HepG2 (cell line): ENCODE measurements around the gene DGAT2. TPM values are rescaled to one million over a fixed set of nuclear protein-coding genes. Genes with fewer than 3 reads are reported as not detected.

Experiments
- CREB3 ChIP-seq: sonication (generic); formaldehyde crosslinking; IDR thresholded peaks from 2 replicates; pipeline ENCODE4 v1.5.0; 2020; ENCODE audit warnings: missing genetic modification reagents
- GATA4 ChIP-seq: sonication (generic); IDR thresholded peaks from 2 replicates; pipeline ENCODE4 v1.6.1; 2016; ENCODE audit warnings: antibody characterized with exemption, low read depth, borderline replicate concordance
- HNRNPUL1 ChIP-seq: fragments of 200-400 bp; formaldehyde crosslinking; IDR thresholded peaks from 2 replicates; pipeline ENCODE4 v1.6.1; 2017; ENCODE audit warnings: low read depth, mild to moderate bottlenecking, low read length, moderate library complexity
- RBM39 ChIP-seq: fragments of 200-400 bp; formaldehyde crosslinking; IDR thresholded peaks from one replicate; pipeline ENCODE4 v1.6.1; 2018; ENCODE audit warnings: antibody characterized with exemption, mild to moderate bottlenecking, low read depth, low read length; ENCODE audit not compliant: poor library complexity, severe bottlenecking
- ZNF256 ChIP-seq: sonication (generic); formaldehyde crosslinking; conservative IDR thresholded peaks from 2 replicates; pipeline ENCODE4 v1.4.0; 2020; ENCODE audit warnings: missing genetic modification reagents
- ZNF615 ChIP-seq: sonication (generic); formaldehyde crosslinking; IDR thresholded peaks from 2 replicates; pipeline ENCODE4 v1.5.0; 2020; ENCODE audit warnings: mild to moderate bottlenecking, missing genetic modification reagents, borderline replicate concordance
- polyA plus RNA-seq, 8 experiments: library from polyadenylated mRNA; depleted of rRNA in 3 of 8; stranded (reverse) in 7 of 8; unstranded in 1 of 8; fragments of >200 nt; fragmentation: Illumina TruSeq in 4 of 8; extraction: Trizol in 4 of 8; gene quantifications; 2 replicates each; pipeline versions ENCODE4 v1.2.1 to v1.2.3, GENCODE V29; 2011 to 2016; ENCODE audit warnings: low read depth in 4 of 8, missing spikeins in 1 of 8, mixed read lengths in 1 of 8; ENCODE audit not compliant: insufficient read depth in 1 of 8
- total RNA-seq, 5 experiments: library from RNA; depleted of rRNA; stranded (reverse); fragments of >200 nt; fragmentation: Illumina TruSeq; extraction: Trizol; gene quantifications; 2 replicates each; pipeline ENCODE4 v1.2.3, GENCODE V29; 2016; ENCODE audit warnings: low read depth in 1 of 5
- TF ChIP-seq, protein P1 (sequence below): sonication (generic); formaldehyde crosslinking; IDR thresholded peaks from 2 replicates; pipeline ENCODE4 v1.9.0; 2022; ENCODE audit warnings: missing genetic modification reagents, mild to moderate bottlenecking, borderline replicate concordance
- TF ChIP-seq, protein P2 (sequence below): sonication (generic); formaldehyde crosslinking; IDR thresholded peaks from 2 replicates; pipeline ENCODE4 v1.5.1; 2020; ENCODE audit warnings: missing genetic modification reagents, mild to moderate bottlenecking, borderline replicate concordance
- TF ChIP-seq, protein P3 (sequence below): sonication (generic); formaldehyde crosslinking; IDR thresholded peaks from 2 replicates; pipeline ENCODE4 v1.8.0; 2022; ENCODE audit warnings: mild to moderate bottlenecking, missing genetic modification reagents; ENCODE audit not compliant: insufficient replicate concordance
- TF ChIP-seq, protein P4 (sequence below): sonication (generic); formaldehyde crosslinking; IDR thresholded peaks from one replicate; pipeline ENCODE4 v1.5.1; 2020; ENCODE audit warnings: mild to moderate bottlenecking, missing genetic modification reagents; ENCODE audit errors: not compliant biosample characterization
- TF ChIP-seq, protein P5 (sequence below): sonication (generic); formaldehyde crosslinking; IDR thresholded peaks from 2 replicates; pipeline ENCODE4 v1.4.0; 2020; ENCODE audit warnings: missing genetic modification reagents

Gene DGAT2
- total and polyA plus RNA-seq, 2 of the 13 experiments (the other 11 are each of a cell fraction or from before 2014, with no cell fraction given) = 39.0 to 65.6 TPM

DNA sequence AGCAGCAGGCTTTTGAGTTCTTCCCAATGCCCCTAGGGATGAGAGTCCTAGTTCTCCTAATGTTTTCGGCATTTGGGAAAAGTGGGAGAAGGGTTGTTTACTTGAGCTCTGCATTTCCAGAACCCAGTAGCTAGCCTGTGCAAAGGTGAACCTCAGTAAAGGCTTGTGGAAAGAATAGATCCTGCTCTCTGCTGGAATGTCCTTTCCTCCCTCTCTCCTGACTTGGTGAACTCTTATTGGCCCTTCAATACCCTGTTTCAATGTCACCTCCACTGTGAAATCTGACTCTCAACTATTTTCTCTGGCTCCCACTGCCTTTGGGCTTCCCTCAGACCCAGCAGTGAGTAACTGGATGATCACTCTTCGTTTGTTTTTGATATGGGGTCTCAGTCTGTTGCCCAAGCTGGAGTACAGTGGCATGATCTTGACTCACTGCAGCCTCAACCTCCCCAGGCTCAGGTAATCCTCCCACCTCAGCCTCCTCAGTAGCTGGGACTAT lies 44.0 kb downstream of the DGAT2 start (continued):
- TF ChIP-seq, protein P1, sequence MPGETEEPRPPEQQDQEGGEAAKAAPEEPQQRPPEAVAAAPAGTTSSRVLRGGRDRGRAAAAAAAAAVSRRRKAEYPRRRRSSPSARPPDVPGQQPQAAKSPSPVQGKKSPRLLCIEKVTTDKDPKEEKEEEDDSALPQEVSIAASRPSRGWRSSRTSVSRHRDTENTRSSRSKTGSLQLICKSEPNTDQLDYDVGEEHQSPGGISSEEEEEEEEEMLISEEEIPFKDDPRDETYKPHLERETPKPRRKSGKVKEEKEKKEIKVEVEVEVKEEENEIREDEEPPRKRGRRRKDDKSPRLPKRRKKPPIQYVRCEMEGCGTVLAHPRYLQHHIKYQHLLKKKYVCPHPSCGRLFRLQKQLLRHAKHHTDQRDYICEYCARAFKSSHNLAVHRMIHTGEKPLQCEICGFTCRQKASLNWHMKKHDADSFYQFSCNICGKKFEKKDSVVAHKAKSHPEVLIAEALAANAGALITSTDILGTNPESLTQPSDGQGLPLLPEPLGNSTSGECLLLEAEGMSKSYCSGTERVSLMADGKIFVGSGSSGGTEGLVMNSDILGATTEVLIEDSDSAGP (CRISPR knock-in tag) = no peak
- TF ChIP-seq CREB3 (CRISPR knock-in tag) (no peak), ZNF615 (CRISPR knock-in tag) (no peak), RBM39 (no peak), HNRNPUL1 (no peak), GATA4 (no peak), ZNF256 (CRISPR knock-in tag) (no peak)
- TF ChIP-seq, protein P2, sequence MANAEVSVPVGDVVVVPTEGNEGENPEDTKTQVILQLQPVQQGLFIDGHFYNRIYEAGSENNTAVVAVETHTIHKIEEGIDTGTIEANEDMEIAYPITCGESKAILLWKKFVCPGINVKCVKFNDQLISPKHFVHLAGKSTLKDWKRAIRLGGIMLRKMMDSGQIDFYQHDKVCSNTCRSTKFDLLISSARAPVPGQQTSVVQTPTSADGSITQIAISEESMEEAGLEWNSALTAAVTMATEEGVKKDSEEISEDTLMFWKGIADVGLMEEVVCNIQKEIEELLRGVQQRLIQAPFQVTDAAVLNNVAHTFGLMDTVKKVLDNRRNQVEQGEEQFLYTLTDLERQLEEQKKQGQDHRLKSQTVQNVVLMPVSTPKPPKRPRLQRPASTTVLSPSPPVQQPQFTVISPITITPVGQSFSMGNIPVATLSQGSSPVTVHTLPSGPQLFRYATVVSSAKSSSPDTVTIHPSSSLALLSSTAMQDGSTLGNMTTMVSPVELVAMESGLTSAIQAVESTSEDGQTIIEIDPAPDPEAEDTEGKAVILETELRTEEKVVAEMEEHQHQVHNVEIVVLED (CRISPR knock-in tag) = no peak
- TF ChIP-seq, protein P3, sequence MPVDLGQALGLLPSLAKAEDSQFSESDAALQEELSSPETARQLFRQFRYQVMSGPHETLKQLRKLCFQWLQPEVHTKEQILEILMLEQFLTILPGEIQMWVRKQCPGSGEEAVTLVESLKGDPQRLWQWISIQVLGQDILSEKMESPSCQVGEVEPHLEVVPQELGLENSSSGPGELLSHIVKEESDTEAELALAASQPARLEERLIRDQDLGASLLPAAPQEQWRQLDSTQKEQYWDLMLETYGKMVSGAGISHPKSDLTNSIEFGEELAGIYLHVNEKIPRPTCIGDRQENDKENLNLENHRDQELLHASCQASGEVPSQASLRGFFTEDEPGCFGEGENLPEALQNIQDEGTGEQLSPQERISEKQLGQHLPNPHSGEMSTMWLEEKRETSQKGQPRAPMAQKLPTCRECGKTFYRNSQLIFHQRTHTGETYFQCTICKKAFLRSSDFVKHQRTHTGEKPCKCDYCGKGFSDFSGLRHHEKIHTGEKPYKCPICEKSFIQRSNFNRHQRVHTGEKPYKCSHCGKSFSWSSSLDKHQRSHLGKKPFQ = no peak
- TF ChIP-seq, protein P4, sequence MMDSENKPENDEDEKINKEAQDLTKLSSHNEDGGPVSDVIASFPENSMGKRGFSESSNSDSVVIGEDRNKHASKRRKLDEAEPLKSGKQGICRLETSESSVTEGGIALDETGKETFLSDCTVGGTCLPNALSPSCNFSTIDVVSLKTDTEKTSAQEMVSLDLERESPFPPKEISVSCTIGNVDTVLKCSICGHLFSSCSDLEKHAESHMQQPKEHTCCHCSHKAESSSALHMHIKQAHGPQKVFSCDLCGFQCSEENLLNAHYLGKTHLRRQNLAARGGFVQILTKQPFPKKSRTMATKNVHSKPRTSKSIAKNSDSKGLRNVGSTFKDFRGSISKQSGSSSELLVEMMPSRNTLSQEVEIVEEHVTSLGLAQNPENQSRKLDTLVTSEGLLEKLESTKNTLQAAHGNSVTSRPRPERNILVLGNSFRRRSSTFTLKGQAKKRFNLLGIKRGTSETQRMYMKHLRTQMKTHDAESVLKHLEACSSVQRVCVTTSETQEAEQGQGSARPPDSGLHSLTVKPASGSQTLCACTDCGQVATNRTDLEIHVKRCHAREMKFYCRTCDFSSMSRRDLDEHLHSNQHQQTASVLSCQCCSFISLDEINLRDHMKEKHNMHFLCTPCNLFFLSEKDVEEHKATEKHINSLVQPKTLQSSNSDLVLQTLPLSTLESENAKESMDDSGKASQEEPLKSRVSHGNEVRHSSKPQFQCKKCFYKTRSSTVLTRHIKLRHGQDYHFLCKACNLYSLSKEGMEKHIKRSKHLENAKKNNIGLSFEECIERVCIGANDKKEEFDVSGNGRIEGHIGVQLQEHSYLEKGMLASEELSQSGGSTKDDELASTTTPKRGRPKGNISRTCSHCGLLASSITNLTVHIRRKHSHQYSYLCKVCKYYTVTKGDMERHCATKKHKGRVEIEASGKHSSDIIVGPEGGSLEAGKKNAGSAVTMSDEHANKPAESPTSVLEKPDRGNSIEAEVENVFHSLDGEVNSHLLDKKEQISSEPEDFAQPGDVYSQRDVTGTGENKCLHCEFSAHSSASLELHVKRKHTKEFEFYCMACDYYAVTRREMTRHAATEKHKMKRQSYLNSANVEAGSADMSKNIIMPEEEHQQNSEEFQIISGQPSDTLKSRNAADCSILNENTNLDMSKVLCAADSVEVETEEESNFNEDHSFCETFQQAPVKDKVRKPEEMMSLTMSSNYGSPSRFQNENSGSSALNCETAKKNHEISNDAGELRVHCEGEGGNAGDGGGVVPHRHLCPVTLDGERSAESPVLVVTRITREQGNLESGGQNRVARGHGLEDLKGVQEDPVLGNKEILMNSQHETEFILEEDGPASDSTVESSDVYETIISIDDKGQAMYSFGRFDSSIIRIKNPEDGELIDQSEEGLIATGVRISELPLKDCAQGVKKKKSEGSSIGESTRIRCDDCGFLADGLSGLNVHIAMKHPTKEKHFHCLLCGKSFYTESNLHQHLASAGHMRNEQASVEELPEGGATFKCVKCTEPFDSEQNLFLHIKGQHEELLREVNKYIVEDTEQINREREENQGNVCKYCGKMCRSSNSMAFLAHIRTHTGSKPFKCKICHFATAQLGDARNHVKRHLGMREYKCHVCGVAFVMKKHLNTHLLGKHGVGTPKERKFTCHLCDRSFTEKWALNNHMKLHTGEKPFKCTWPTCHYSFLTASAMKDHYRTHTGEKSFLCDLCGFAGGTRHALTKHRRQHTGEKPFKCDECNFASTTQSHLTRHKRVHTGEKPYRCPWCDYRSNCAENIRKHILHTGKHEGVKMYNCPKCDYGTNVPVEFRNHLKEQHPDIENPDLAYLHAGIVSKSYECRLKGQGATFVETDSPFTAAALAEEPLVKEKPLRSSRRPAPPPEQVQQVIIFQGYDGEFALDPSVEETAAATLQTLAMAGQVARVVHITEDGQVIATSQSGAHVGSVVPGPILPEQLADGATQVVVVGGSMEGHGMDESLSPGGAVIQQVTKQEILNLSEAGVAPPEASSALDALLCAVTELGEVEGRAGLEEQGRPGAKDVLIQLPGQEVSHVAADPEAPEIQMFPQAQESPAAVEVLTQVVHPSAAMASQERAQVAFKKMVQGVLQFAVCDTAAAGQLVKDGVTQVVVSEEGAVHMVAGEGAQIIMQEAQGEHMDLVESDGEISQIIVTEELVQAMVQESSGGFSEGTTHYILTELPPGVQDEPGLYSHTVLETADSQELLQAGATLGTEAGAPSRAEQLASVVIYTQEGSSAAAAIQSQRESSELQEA (CRISPR knock-in tag) = no peak
- TF ChIP-seq, protein P5, sequence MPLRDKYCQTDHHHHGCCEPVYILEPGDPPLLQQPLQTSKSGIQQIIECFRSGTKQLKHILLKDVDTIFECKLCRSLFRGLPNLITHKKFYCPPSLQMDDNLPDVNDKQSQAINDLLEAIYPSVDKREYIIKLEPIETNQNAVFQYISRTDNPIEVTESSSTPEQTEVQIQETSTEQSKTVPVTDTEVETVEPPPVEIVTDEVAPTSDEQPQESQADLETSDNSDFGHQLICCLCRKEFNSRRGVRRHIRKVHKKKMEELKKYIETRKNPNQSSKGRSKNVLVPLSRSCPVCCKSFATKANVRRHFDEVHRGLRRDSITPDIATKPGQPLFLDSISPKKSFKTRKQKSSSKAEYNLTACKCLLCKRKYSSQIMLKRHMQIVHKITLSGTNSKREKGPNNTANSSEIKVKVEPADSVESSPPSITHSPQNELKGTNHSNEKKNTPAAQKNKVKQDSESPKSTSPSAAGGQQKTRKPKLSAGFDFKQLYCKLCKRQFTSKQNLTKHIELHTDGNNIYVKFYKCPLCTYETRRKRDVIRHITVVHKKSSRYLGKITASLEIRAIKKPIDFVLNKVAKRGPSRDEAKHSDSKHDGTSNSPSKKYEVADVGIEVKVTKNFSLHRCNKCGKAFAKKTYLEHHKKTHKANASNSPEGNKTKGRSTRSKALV = no peak
